ENCODE results near the gene MBNL3. TPM values are rescaled to one million over a fixed set of nuclear protein-coding genes. Genes with fewer than 3 reads are reported as not detected.
"Not testable (repeated sequence)": the region's sequence is repeated elsewhere in the genome, so short reads cannot be mapped to it uniquely, and the experiment has no call there.

The MBNL3 gene
- total RNA-seq, 2 donors from 2014 or later = 98.8 to 140 TPM

GRCh38 chrX:132467026-132467425, 21.8 kb downstream of the MBNL3 start:
- Histone ChIP-seq H3K9me3 (peaks cover 0 to 11% of the 10 kb centered on the region in 2 donors), H3K4me1 (no peaks in the 10 kb centered on the region), H3K4me3 (no peak overlapping the region), H3K36me3 (no peaks in the 10 kb centered on the region), H3K27ac (no peak overlapping the region), H3K27me3 (no peaks in the 10 kb centered on the region)
- no peak for DNase-seq (ENCODE audit: low spot score)
- no peak for TF ChIP-seq CTCF (IDR thresholded peaks at IDR 0.05)

- H3K36me3 ChIP-seq = no peaks in the 10 kb centered on the region
- no peak overlapping the region for H3K4me3 ChIP-seq
- H3K9me3 ChIP-seq = peaks cover 0 to 11% of the 10 kb centered on the region in 2 donors
- TF ChIP-seq CTCF (IDR thresholded peaks at IDR 0.05) = peak in 1 of 2 donors; percentile 58
- H3K27ac ChIP-seq = no peak overlapping the region
- H3K27me3 ChIP-seq = no peaks in the 10 kb centered on the region
- H3K4me1 ChIP-seq = no peaks in the 10 kb centered on the region
- no peak for DNase-seq (ENCODE audit: low spot score)
Measured at GRCh38 chrX:132463411-132463810, 25.4 kb downstream of the MBNL3 start.

GRCh38 chrX:132461886-132462285, 27.0 kb downstream of the MBNL3 start:
- H3K36me3 ChIP-seq = no peaks in the 10 kb centered on the region
- no peak for TF ChIP-seq CTCF (IDR thresholded peaks at IDR 0.05)
- no peaks in the 10 kb centered on the region for H3K27me3 ChIP-seq
- peaks cover 0 to 11% of the 10 kb centered on the region in 2 donors for H3K9me3 ChIP-seq
- H3K4me1 ChIP-seq = no peaks in the 10 kb centered on the region
- H3K4me3 ChIP-seq = no peak overlapping the region
- no peak overlapping the region for H3K27ac ChIP-seq
- DNase-seq (ENCODE audit: low spot score) = no peak

- H3K4me3 ChIP-seq = no peak overlapping the region
- no peak for DNase-seq (ENCODE audit: low spot score)
- peaks cover 0 to 15% of the 10 kb centered on the region in 2 donors for H3K9me3 ChIP-seq
- H3K36me3 ChIP-seq = no peaks in the 10 kb centered on the region
- no peaks in the 10 kb centered on the region for H3K27me3 ChIP-seq
- H3K4me1 ChIP-seq = no peaks in the 10 kb centered on the region
- no peak for TF ChIP-seq CTCF (IDR thresholded peaks at IDR 0.05)
- H3K27ac ChIP-seq = no peak overlapping the region
Measured at GRCh38 chrX:132452911-132453550, 35.8 kb downstream of the MBNL3 start.

GRCh38 chrX:132445909-132446308, 42.9 kb downstream of the MBNL3 start:
- DNase-seq (ENCODE audit: low spot score); H3K4me1 ChIP-seq; H3K36me3 ChIP-seq; H3K27me3 ChIP-seq; H3K27ac ChIP-seq; H3K4me3 ChIP-seq: not testable (repeated sequence)
- peaks cover 0 to 36% of the 10 kb centered on the region in 2 donors for H3K9me3 ChIP-seq

- H3K36me3 ChIP-seq = no peaks in the 10 kb centered on the region
- H3K4me1 ChIP-seq = no peaks in the 10 kb centered on the region
- H3K27ac ChIP-seq = no peak overlapping the region
- no peak for TF ChIP-seq CTCF (IDR thresholded peaks at IDR 0.05)
- H3K9me3 ChIP-seq = peaks cover 0 to 36% of the 10 kb centered on the region in 2 donors
- H3K27me3 ChIP-seq = no peaks in the 10 kb centered on the region
- no peak for DNase-seq (ENCODE audit: low spot score)
- no peak overlapping the region for H3K4me3 ChIP-seq
Measured at GRCh38 chrX:132444936-132445335, 43.9 kb downstream of the MBNL3 start.
